SIG-M5 treated with dmso at 0.1 percent for 504 hours (cell line): ENCODE results near the gene GPALPP1.
"Not testable (repeated sequence)": the region's sequence is repeated elsewhere in the genome, so short reads cannot be mapped to it uniquely, and the experiment has no call there.

Experiments used
- DNase-seq: peaks from one replicate; lab custom pipeline; 2025; ENCODE audit not compliant: unreplicated experiment; lab: John Stamatoyannopoulos, UW

The GPALPP1 gene

DNA sequence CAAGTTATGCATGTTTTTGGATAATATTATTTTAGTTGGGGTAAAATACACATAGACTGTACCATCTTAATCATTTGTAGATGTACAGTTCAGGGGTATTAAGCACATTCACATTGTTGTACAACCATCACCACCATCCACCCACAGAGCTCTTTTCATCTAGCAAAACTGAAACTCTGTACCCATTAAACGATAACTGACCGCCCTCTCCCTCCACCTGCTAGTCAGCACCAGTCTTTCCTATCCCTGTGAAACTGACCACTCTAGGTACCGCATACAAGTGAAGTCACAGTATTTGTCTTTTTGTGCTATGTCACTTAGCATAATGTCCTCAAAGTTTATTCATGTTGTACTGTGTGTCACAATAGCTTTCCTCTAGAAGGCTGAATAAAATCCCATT is 70.7 kb downstream of the GPALPP1 start:
- no peak for DNase-seq

DNA sequence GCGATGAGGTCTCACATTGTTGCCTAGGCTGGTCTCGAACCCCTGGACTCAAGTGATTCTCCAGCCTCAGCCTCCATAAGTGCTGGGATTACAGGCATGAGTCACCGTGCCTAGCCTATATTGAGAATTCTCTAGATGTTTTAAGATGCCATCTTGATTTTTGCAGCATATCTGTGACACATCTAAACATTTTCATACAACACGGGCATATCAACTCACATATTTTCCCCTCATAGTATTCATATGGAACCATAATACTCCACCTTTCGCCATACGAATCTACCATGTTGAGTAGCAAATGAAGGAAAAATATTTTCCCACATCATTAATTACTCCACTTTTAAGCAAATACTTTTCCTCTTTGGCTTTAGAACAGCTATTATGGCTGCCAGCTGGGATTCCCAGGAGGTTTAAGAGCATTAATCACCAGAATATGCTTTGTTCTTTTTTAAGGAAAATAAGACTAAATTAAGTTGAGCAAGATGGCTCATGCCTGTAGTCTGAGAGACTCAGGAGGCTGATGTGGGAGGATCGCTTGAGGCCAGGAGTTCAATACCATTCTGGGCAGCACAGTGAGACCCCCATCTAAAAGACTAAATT is 74.0 kb downstream of the GPALPP1 start:
- DNase-seq, result no peak

DNA sequence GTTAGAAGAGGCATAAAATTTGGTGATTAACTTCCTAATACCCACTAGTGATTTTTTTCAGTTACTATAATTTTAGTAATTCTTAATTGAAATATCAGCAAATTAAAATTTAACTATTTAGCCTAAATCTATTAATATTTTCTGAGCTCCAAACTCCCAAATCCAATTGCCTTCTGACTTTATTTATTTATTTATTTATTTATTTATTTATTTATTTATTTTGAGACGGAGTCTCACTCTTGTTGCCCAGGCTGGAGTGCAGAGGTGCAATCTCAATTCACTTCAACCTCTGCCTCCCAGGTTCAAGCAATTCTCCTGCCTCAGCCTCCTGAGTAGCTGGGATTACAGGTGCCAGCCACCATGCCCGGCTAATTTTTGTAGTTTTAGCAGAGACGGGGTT is 74.6 kb downstream of the GPALPP1 start:
- DNase-seq, result not testable (repeated sequence)

DNA sequence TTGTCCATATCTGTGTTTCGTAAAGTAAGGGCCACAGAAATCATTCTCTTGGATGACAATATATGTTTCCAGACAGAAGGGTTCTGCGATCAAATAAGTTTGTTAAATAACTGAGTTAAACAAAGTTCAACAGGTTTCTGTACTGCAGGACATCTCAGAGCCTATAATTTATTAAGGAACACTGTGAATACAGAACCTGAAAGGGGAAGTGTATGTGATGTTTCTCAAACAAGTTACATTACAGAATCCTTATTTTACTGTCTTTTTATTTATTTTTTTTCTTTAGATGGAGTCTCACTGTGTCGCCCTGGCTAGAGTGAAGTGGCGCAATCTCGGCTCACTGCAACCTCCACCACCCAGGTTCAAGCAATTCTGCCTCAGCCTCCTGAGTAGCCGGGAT is 75.6 kb downstream of the GPALPP1 start:
- DNase-seq, result no peak

DNA sequence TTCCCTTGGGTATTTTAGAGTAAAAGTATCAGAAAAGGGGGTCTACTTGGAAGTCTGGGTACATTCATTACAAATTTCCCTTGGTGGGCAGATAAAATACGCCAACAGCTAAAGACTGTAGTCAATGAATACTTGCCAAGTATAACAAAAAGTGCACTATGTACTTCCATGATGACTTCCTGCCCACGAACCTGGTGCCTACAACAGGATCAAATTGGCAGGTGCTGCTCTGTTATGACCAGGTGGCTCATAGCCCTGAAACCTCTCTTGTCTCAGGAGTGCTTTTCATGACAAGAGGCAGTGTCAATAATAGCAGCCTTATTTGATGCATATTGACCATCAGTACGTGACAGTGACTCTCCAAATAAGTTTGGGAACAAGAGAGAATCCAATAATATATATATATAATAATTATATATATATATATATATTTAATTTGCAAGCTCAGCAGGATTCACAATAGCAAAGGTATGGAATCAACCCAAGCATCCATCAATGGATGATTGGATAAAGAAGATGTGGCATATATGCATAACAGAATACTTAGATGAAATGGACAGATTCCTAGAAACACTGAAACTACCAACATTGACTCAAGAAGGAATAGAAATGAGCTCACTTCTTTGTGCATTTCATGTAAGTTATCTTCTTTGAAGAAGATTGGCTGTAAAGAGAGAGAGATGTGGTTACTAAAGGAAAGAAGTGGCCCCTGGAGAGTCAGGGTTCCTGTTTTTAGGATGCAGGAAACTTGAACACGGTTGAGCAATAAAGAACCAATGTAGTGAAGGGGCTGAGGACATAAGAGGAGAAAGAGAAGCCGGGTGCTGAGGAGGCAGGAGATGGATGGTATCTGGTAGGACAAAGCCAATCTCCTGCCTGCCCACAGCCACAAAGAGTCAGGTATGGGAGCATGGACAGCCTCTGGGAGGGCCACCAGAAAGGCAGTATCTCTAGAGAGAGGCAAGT is 79.0 kb downstream of the GPALPP1 start:
- DNase-seq, result peak; percentile 69

DNA sequence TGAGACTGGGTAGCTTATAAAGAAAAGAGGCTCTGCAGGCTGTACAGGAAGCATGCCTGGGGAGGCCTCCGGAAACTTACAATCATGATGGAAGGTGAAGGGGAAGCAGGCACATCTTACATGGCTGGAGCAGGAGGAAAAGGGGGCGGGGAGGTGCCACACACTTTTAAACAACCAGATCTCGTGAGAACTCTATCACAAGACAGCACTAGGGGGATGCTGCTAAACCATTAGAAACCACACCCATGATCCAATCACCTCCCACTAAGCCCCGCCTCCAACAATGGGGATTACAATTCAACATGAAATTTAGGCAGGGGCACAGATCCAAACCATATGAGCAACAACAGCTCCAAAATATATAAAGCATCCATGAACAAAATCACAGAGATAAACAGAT is 84.5 kb downstream of the GPALPP1 start:
- DNase-seq, result no peak

DNA sequence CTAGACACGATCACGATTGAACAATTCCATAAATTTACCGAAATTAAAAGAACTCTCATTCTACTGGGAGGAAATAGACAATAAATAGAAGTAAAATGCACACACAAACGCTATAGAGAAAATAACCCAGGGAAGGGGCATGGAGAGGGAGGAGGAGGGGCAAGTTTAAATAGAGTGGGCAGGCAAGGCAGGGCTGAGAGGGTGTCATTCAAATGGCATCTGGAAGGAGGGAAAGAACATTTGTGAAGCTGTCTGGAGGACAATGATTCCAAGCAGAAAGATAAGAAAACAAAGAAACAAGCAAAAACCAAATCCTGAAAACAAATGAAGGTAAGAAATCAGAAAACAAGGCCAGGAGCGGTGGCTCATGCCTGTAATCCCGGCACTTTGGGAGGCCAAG is 85.4 kb downstream of the GPALPP1 start:
- no peak for DNase-seq

GRCh38 chr13:45078003-45078402 is 88.7 kb downstream of the GPALPP1 start:
- no peak for DNase-seq
